GOT3 (cell line): ENCODE results near the gene CPNE1.

Experiments used
- DNase-seq: peaks from one replicate; lab custom pipeline; 2025; ENCODE audit warnings: mixed read lengths; lab: John Stamatoyannopoulos, UW

The CPNE1 gene

DNA sequence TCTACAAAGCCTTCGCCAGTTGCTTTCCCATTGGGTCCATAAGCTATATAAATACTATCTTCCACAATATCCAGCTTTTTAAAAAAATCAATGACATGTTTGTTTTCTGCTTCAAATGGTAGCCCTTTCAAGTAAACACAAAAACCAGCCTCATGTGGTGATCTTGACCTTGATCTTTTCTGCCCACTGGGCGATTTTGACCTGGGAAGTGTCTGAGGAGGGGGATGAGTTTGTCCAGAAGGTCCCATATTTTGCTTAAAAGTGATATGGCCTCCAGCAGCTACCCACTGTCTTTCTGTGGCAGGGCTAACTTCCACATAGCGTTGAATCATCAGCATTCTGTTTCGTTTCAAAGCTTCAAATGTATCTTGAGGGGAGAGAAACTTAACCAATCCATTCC lies 10.8 kb downstream of the CPNE1 start:
- no peak for DNase-seq

DNA sequence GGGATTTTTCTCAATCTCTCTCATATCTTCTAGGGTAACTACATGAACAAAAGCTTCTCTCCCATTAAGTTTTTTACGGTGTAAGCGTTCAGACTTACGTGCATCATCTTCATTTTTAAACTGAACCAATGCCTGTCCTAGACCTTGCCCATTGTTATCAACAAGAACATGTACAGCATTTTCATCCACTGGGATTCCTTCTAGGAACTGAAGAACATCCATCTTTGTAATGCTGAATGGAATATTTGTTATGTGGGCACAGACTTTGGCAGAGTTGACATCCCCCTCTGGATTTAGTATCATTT lies 11.3 kb downstream of the CPNE1 start:
- DNase-seq, result no peak

GRCh38 chr20:35652641-35653429 lies 11.9 kb downstream of the CPNE1 start:
- DNase-seq, result no peak

DNA sequence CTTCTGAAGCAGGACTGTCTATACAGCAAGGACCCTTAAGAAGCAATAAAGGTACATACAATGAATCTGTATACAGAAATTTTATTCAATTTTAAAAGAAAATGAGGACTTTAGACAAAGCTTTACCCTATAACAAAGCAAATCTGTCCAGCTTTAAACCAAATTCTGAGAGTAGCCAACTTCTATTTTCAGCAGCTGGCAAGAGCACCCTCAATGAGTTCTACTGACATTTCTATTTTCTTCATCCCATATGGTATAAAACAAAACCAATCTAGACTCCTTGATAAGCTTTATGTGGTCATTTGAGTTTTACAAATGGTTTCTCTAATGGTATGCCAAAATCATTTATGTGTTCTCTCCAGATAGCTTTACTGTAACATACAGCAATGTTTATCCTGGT lies 12.7 kb downstream of the CPNE1 start:
- DNase-seq, result no peak

DNA sequence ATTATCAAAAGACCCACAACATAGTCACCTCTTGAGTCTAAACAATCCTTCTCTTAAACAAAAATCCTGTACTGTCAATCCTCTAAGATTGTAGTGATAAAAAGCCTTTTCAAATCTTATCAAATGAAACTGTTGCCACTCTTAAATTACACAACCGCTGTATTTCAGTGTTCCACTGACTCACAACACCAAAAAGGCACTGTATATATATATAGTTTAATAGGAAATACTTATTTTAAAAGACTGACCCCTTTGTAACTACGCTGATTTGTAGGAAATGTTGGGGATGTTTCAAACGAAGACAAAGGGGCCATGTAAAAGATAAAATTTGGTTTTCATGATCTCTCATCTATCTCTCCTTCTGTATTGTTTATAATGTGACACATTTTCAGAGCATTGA lies 14.1 kb downstream of the CPNE1 start:
- DNase-seq, result no peak

DNA sequence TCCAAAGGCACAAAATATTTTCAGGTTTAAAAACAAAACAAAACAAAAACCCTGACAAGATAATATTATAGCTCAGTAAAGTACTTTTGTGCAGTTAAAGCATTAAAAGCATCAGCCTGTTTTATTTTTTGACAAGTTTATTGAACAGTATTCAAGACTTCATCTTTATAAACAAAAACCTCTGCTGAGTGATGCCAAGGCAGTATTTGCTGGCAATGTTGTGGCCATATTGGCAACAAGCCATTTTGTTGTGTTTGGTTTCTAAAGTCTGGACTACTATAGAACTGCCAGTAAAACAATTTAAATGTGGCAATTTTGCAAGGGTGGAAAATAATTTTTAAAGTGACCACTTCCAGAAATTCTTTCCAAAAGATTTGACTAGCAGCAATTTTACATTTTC lies 15.9 kb downstream of the CPNE1 start:
- no peak for DNase-seq

DNA sequence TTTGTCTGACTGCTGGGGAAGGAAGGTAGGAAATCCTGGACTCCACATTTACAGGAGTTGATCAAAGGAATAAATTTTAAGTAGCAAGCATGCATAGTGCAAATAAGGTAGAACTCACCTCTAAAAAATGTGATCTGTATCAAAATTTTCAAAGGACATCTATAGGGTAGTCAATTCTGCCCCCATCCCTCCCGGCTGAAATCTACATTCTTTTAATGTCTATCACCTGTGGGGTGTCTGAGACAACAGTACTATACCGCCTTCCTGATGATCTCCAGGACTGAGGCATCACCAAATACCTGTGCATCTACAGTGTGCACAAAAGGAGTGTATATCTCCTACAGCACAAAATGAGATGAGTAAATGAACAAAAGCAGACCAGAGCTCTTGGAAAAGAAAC lies 19.9 kb downstream of the CPNE1 start:
- no peak for DNase-seq

- DNase-seq, result no peak
These were observed 21.7 kb downstream of the CPNE1 start for GRCh38 chr20:35643045-35643444.

- no peak for DNase-seq
These were observed 23.0 kb downstream of the CPNE1 start for GRCh38 chr20:35641743-35642142.

DNA sequence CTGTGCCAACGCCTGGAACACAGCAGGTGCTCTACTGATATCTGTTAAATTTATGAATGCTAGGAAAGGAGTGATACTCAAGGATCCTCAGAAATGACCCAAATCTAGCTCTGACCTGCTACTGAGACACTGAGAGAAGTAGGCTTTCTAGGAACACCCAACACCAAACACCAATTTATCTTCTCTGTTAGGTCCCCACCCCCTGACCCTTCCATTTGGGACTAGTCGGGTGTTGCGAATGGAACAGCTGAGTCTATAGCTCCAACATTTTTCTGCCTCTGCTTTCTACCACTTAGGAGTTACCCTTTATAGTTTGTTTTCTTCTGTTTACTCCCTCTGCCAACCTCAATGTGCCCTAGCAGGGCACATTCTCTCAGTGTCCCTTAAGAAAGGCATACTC lies 24.0 kb downstream of the CPNE1 start:
- DNase-seq, result no peak

GRCh38 chr20:35638751-35639150 lies 25.9 kb downstream of the CPNE1 start:
- no peak for DNase-seq

GRCh38 chr20:35637276-35637675 lies 27.4 kb downstream of the CPNE1 start:
- no peak for DNase-seq

DNA sequence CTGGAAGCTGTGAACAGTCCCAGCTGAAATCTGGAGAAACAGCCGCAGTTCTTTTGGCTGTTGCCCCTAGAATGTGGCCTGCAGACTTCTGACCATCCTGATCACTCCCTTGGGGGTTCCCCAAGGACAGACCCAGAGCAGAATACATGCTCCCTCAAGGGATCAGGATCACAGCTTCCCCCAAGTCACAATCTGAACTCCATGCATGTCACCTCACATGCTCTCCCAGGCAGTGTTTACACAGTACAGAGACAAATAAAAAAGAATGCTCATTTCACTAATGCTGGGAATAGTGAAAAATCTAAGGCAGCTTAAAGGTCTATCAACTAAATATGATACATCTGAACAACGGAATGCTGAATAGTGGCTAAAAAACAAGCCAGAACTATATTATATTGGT lies 28.6 kb downstream of the CPNE1 start:
- DNase-seq, result no peak

- no peak for DNase-seq
These were observed 29.0 kb downstream of the CPNE1 start for GRCh38 chr20:35635652-35636051.

- no peak for DNase-seq
These were observed 32.1 kb downstream of the CPNE1 start for GRCh38 chr20:35632539-35633115.

DNA sequence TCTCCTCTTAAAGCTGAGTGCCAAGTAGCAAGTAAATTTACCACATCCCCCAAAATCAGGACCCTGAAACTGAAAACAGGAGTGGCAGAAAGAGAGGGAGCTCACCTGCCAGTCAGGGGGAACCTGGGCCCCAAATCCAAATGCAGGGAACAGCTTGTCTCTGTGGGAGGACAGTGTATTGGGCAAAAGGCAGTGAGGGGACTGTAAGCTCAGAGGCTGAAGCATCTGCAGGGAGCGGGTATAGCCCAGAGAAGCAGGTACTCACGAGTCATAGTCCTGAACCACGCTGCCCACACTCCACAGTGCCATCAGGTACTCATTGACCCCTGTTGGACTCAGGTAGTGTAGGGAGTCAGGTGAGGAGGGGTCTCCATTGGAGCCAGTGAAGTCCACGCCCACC lies 34.1 kb downstream of the CPNE1 start:
- DNase-seq, result no peak

GRCh38 chr20:35629427-35630145 lies 35.1 kb downstream of the CPNE1 start:
- DNase-seq, result no peak

DNA sequence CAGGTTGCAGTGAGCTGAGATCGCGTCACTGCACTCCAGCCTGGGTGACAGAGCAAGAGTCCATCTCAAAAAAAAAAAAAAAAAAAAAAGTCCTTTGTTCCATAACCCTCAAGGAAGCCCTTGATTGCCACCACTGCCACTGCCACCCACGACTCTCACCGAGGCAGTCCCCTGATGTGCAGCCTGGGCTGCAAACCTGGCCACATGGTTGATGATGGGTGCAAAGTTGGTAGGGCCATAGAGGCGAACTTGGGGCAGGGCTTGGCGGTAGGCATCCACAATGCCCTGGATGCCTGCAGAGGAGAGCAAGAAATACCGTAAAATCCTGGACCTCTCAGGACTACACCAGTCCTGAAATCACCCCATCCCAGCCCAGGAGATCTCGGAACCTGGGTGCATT lies 37.6 kb downstream of the CPNE1 start:
- no peak for DNase-seq

GRCh38 chr20:35626386-35627001 lies 38.2 kb downstream of the CPNE1 start:
- no peak for DNase-seq

DNA sequence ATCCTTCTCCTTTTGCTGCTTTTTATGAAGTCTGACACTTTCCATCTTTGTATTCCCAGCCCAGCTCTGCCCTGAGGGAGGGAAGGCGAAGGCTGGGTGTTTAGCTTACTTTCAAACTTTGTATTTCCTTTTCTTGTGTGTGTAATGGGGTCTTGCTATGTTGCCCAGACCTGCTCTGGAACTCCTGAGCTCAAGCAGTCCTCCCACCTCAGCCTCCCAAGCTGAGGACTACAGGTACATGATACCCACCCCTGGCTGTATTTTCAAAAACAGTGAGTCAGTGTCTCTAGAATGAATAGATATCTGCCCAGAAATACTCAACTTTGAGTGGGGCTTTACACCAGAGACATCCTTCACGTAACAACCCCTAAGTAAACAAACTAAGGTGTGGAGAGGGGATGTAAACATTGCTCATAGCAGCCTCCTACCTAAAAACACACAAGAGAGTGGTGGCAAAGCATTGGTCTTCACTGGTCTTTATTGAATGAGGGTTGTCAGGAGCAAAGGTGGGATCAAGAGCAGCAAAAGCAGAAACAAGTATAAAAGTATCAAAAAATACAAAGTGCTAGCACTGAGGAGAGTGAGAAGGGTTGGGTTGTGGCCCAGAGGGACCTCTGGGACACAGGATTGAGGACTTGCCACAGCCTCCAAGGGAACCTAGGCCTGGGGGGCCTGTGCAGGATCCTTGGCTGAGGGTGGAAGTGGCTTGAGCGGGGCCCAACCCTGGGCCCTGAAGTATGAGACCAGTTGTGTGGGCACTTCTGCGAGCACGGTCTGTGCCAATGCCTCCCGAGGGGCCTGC lies 38.9 kb downstream of the CPNE1 start:
- DNase-seq, result no peak

- no peak for DNase-seq
These were observed 43.1 kb downstream of the CPNE1 start for GRCh38 chr20:35621560-35621946.
